ENCODE measurements around the gene PRRX2.
"Not testable (repeated sequence)": the region's sequence is repeated elsewhere in the genome, so short reads cannot be mapped to it uniquely, and the experiment has no call there.

The PRRX2 gene

DNA sequence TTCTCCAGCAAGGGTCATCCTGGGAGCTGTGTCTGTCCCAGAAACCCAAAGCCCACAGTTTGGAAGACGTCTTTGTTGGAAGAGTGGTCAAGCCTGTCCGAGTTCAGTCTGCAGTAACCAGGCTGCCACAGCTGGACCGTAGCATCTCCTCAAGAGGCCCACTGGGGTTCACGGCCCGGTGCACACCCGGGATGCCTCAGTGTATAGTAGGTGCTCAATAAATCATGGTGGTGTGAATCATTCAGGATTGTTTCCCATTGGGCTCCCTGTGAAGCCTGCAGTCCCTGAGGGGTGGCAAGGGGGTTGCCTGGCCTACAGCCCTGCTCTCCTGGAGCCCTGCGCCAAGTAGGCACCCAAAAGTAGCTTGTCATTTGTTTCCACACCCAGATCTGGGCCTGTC lies 10.3 kb upstream of the PRRX2 start:
- DNase-seq = no peak

DNA sequence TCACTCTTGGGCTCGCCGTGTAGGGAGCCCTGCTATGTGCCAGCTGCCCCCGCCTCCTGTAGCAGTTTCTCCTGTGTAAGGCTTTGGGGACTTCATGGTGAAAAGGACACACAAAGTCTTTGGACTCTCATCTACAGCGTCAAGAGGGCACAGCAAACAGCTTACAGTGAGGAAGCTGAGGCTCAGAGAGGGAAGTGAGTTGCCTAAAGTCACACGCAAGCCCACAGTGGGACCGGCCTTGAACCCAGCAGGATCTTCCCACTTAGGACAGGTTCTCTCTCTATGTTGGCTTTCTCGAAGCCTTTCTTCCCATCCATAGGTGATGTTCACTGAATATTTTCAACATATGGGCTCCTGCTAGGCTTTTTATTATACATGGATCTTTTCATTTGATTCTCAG lies 9.8 kb upstream of the PRRX2 start:
- no peak for DNase-seq

DNA sequence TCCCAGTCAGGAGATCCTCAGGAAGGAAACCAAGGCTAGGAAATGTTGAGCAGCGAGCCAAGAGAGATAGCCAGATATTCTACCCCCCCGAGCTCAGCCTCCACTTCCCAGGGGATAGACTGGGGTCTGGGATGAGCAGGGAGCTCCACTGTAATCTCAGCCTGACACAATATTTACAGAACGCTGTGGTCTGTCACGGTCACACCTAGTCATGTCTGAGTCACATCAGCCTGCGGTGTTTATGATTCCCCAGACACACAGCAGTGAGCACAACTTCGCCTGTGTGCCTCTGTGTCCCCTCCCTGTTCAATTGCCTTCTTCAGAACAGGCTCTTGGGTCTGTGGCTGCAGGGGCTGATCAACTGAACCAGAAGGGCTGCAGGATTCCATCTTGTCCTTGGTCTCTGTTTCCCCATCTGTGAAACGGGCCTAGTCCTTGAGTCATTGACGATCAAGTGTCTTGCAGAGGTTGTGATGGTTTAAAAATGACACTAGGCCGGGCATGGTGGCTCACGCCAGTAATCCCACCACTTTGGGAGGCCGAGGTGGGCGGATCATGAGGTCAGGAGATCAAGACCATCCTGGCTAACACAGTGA lies 8.6 kb upstream of the PRRX2 start:
- DNase-seq = no peak

DNA sequence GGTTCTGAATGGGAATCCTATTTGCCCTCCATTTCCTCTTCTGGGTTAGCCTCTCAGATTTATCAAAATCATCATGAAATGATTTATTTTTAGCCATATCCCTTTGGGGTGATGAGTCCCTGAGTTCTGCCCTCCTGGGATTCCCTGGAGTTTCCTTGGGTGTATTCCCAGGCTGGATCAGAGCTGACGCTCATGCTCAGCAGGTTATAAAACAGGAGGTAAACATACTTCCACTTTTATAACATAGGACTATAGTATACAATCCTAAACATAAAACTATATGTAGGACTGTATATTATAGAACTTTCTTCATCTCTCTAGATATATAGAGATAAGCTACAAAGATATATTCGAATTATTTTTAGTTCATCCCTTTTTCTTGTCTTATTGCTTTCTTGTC lies 4.4 kb upstream of the PRRX2 start:
- DNase-seq = no peak

DNA sequence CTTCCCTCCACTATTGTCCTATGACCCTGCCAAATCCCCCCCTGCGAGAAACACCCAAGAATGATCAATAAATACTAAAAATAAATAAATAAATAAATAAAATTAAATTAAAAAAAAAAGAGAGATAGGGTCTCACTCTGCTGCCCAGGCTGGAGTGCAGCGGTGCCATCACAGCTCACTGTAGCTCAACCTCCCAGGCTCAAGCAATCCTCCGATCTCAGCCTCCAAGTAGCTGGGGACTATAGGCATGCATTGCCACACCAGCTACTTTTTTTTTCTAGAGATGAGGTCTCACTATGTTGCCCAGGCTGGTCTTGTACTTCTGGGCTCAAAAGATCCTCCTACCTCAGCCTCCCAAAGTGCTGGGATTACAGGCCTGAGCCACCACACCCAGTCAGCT lies 3.2 kb upstream of the PRRX2 start:
- DNase-seq = not testable (repeated sequence)

DNA sequence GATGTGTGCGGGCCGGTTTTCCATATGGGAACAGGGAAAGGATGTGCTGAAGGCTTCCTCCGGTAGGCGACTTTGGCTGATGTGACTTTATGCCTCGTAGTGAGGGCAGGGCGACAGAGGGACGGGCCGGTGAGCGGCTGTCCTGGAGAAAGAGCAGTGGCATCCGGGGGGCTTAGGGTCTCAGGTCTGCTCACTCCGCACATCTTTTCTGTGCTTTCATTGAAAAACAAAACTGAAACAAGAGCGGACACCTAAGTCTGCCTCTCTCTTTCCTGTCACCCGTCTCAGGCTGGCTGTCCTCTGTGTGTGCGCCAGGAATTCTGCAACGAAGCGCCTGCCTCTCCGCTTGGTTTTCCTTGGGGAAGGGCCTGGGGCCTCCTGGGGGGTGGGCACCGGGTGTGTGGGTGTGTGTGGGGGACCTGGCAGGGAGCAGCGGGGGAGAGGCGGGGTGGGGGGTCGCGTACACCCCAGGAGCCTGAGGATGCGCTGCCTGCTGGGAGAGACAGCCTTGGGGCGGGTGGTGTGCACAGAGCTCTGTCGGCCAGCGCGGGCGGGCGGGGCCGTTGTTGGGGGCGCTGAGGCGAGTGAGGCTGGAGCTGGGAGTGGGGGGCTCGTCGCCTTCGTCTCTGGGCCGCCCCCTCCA lies 580 bp upstream of the PRRX2 start:
- DNase-seq = no peak

DNA sequence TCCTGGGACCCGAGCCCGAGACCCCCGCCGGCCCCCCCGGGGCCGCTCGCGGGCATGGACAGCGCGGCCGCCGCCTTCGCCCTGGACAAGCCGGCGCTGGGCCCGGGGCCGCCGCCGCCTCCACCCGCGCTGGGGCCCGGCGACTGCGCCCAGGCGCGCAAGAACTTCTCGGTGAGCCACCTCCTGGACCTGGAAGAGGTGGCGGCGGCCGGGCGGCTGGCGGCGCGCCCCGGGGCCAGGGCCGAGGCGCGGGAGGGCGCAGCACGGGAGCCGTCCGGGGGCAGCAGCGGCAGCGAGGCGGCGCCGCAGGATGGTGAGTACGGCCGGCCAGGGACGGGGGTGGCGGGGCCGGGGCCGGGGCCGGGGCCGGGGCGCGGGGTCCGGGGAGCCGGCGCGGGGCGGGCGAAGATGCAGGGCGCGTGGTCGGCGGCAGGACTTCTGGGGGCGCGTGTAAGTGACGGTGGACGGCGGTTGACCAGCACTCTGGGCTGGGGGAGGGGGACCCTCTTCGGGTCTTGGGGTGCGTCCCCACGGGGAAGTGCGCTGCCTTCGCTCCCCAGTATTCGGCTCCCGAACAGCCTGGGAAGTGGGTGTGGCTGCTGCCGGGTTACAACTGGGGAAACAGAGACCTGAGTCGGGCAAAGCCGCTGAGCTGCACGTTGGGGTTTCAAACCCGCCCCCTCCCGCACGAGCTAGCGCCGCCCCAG lies 520 bp downstream of the PRRX2 start:
- no peak for DNase-seq

DNA sequence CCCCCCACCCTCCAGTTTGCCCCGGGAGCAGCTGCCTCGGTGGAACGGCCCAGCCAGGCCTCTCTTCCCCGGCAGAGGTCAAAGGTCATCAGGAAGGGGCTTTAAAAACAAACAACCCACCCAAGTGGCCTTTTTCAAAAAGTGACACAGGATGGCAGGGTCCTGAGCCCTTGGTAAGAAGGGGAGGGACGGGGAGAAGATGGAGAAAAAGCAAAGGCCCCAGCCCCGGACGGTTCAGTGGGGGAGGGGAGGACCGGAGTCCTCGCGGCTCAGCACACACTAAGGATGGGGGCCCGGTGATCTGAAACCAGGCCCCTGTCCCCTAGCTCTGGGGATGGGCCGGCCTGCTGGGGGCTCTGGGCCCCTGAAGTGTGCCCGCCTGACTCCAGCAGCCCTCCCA lies 1.1 kb downstream of the PRRX2 start:
- DNase-seq = no peak

DNA sequence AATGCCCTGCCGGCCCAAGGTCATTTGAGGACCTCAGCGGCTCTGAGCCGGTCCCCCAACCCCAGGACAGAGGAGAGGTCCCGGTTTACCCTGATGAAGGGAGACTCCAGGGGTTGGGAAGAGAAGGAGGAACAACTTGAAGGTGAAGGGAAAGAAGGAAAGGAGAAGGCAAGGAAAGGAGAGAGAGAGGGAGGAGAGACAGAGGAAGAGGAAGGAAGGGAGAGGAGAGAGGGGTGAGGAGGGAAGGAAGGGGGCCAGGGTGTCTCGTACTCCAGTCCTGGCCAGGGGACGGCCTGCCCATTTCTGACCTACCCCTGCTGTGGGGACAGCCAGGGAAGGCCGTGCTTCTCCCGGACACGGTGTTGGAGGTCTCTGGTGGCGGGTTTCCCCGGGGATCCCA lies 1.9 kb downstream of the PRRX2 start:
- DNase-seq = no peak

DNA sequence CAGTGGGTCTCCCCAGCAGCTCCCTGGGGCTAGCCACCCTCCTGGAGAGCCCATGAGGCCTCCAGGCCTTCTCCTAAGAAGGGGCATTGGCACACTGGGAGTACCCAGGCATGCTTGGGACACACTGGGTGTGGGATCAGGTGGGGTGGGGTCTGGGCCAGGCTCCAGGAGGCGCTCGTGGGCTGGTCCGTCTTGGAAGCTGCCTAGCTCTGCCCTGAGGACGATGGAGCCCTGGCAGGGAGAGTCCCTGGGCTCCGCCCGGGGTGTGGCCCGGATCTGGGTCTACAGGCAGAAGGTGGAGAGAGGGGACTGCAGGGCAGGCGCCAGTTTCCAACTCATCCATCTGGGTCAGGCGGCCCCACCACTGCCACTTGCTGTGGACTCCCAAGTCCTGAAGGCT lies 2.4 kb downstream of the PRRX2 start:
- no peak for DNase-seq

DNA sequence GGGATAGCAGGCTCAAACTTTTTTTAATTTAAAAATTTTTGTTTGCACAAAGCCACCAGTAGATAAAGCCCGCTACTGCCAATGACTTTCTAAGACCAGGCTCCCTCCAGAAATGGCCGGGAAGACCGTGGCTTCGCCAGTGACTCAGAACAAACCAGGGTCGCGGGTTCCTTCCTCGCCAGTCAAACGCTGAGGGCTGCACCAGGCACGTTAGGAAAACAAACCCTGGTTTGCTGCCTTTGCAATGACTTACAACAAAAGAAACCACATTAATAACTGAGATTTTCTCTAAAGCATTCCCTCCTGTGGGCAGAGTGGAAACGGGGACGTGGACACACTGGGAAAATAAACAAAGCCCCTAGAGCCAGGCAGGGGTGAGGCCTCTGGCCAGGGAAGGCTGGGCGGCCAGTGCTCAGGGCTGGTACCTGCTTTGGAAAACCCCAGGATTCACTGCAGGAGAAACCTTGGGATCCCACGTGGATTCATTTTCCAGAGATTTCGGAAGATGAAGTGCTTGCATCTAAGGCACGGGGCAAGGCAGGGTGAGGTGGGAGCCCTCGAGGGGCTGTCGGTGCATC lies 3.8 kb downstream of the PRRX2 start:
- DNase-seq = no peak

DNA sequence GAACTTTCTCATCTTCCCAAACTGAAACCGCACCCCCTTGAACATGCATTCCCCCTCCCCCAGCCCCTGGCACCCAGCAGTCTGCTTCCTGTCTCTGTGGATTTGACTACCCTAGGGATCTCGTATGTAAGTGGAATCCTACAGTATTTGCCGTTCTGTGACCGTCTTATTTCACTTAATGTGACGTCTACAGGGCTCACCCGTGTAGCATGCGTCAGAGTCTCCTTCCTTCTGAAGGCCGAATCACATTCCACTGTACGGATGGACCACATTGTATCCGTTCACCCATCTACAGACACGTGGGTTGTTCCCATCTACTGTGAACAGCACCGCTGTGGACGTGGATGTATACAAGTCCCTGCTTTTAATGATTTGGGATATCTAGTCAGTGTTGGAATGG lies 4.5 kb downstream of the PRRX2 start:
- DNase-seq = no peak

DNA sequence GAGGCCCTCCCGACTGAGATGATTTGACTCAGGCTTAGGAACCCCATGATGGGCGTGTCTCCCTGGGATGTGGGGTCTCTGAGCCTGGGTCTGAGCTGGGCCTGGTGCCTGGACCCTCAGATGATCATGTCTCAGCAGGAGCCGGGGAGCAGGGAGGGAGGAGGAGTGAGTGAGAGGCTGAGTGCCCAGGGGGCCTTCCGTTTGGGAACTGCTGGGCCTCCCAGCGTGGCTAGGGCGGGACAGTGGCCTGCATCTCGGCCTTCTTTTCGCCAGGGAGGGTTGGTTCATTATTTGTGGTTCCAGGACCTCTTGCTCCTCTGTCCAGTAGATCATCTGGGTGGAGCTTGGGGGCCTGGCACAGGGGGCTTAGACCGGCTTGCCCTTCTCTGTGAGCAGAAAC lies 5.6 kb downstream of the PRRX2 start:
- no peak for DNase-seq

DNA sequence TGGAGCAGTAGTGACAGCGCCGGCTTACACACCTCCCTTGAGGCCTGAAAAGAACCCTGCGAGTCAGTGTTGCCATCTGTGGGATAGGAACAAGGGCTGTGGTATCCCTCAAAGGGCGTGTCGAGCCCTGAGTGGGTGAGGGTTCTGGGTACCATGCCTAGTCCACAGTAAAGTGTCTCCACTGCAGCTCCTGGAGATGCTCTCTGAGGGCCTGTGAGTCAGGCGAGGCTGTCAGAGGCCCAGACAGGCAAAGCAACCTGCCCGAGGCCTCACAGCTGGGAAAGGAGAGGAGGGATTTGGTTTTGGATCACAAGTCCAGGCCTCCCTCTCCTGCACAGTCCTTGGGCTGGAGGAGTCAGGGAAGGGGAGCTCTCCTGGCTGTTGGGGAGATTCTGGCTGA lies 6.1 kb downstream of the PRRX2 start:
- no peak for DNase-seq

DNA sequence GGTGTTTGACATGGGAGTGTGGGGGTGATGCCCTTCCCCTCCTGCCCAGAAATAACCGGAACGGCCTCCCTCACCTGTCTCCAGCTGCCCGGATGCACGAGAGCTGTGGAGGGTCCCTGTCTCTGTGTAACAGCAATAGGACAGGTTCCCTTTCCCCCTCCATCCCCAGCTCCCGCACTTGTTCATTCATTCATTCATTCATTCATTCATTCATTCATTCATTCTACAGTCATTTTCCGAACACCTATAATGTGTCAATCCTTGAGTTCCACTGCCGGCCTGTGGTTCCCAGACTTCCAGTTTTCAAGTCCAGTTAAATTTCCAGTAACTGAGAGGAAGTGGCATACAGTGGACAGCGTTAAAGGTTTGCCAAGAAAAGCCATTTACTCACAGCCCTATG lies 7.3 kb downstream of the PRRX2 start:
- DNase-seq = no peak

DNA sequence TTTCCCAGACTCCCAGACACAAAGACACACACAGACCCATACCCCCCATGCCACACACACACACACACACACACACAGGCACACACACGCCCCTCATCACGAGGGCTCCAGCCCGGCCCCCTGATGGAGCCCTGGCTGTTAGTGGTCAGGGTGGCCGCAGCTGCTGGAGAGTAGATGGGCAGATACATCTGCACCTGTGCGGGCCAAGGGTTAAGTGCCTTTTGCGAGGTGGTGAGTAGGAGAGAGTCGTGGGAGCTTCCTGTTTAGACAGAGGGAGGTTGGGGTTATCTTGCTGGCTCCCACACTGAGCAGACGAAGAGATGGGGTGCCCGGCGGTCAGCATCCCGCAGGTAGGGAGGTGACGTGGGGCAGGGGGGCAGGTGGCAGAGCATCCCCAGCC lies 8.2 kb downstream of the PRRX2 start:
- DNase-seq = no peak

DNA sequence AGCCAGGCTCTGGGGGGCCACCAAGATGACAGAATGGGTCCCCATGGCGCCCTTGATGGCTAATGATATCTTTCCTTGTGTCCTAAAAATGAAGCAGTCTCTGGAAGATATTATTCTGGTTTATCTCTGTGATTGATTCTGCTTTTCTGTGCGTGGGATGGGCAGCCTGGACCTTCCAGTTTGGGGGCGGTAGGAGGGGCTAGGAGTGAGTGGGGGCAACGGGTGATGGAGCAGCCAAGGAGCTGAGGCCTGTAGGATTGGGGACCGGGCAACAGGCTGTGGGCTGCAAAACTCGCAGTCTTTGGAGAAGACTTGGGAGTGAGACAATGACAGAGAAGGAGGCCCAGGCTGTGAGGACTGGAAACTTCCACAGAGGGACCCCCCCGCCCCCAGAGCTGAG lies 8.8 kb downstream of the PRRX2 start:
- DNase-seq = no peak

DNA sequence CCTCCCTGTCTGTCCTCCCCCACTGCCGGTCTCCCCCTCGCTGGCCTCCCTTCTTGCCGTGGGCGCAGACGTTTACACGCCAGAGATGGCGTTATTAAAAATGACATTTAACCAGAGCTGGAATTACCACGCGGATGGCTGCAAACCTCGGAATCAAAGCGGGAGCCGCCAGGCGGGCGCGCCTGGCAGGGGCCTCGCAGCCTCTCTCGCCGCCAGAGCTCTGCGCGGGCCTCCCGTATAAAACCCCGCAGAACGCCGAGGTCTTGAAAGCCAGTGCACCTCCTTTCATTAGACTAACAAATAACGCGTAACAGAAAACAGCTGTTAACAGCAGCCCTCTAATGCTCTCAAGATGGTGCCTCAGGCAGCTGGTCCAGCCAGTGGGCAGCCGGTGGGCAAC lies 10.2 kb downstream of the PRRX2 start:
- DNase-seq = no peak

DNA sequence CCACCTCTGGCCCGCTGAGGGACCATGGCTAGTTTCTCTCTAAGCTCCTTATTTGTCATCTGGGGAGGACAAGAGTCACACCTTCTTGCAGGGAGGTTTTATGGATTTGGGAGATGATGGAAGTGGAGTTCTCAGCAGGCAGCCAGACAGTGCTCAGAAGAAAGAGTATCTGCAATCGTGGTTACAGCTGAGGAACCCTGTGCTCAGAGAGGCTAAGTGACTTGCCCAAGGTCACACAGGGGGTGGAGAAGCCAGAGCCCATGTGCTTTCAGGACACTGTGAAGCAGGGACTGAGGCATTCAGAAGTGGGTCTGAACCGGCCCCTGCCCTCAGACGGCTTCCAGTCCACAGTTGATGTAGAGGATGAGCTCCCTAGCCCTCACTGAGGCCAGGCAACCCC lies 10.8 kb downstream of the PRRX2 start:
- no peak for DNase-seq

DNA sequence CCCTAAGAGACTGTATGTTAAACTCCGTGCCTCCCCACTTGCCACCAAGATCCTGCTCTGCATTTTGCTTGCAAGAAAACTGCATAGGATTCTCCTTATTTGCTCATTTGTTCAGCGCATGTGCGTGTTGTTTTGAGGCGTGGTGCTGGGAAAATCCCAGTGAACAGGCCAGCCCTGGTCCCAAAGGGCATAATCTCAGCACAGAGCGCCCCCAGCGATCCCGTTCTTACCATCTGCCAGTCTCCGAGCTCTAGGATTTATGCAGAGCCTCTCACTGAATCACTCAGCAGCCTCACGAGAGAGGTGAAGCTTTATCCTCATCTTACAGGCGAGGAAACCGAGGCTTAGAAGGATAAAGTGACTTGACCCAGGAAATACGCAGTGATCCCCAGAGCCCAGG lies 11.5 kb downstream of the PRRX2 start:
- DNase-seq = no peak

DNA sequence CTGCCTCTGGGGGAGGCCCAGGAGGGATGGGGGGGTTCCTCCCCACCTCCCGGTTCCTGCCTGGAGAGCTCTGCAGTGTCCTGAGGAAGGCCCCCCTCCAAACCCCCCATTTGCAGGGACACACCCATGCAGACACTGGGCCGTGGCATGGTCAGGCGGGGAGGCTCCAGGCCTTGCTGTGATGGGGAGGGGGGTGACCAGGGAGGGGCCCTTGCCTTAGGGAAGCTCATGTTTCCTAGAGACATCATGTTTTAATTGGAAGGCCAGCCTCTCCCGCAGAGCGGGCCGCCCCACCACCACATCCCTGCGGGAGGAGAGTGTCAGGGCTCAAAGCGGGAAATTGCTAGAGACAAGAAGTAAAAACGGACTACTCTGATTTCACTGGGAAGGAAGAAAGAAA lies 12.0 kb downstream of the PRRX2 start:
- DNase-seq = no peak

DNA sequence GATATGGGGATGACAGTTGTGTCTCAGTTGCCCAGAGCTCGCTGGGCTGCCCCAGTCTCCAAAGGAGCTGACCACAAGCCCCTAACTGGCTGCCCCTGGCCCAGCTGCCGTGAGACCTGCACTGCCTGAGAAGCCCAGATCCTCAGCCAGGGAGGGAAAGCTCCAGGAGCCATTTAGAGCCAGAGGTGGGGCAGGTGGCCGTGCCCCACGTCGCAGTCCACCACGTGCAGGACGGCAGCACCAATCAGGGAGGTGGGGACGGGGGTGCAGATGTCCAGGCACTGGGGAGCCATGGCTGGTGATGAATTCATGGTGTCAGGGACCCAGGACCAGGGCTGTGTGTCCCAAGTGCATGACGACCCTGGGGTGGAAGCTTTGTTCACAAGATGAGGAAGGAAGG lies 13.4 kb downstream of the PRRX2 start:
- no peak for DNase-seq

DNA sequence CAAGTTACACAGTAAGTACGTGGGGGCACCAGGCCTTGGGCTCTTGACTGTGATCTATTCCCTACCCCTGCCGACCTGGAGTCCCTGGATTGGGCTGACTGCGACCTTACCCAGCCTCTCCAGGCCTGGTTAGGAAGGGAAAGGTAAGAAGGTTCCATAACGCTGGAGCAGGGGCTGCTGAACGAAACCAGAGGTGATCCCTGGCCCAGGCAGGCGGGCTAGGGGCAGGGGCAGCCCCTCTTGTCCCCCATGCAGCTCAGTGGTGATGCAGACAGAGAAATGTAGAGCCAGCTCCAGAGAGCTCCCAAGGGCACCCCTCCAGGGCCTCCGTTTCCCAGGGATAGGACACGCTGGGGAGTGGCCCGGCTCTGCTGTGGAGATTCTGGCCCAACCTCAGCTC lies 14.1 kb downstream of the PRRX2 start:
- DNase-seq = no peak

DNA sequence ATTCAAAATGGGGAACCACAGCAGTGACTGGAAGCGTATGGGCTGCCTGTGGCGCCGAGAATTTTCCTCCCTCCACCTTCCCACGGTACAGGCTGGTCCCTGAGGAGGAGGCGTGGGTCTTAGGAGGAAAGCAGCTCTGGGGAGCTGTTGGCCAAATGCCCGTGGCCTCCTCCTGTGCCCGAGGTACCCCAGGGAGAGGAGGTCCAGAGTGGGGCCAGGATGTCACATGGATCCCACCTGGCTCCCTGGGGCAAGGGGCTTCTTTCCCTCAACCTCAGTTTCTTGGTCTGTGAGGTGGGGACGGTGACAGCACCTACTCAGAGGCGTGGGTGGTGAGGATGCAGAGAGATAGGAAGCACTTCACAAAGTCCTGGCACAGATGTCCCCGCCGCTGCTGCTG lies 16.5 kb downstream of the PRRX2 start:
- DNase-seq = no peak

DNA sequence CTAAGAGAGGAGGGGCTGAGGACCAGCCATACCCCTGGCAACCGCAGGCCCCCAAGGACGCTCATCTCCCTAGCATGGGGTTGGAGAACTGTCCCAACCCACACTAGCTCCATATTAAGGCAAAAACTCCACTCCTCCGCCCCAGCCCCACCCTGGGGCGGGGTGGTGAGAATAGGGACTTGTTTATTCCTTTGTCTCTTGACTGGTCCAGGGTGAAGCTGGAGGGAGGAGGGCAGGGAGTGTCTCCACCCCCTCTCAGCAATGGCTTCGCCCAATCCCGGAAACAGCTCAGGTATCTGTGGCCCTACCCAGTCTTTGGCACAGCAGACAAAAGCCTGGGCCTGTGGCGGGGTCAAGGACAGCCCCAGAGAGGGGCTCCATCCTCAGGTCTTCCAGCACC lies 16.9 kb downstream of the PRRX2 start:
- DNase-seq = no peak

Measured in NCI-H510A (cell line).